ENCODE data around the gene TMEM259. TPM values are rescaled to one million over a fixed set of nuclear protein-coding genes. Genes with fewer than 3 reads are reported as not detected.

Gene TMEM259
- total and polyA plus RNA-seq, 2 of the 13 experiments (the other 11 are each of a cell fraction or from before 2014, with no cell fraction given), result 64.7 to 164 TPM

DNA sequence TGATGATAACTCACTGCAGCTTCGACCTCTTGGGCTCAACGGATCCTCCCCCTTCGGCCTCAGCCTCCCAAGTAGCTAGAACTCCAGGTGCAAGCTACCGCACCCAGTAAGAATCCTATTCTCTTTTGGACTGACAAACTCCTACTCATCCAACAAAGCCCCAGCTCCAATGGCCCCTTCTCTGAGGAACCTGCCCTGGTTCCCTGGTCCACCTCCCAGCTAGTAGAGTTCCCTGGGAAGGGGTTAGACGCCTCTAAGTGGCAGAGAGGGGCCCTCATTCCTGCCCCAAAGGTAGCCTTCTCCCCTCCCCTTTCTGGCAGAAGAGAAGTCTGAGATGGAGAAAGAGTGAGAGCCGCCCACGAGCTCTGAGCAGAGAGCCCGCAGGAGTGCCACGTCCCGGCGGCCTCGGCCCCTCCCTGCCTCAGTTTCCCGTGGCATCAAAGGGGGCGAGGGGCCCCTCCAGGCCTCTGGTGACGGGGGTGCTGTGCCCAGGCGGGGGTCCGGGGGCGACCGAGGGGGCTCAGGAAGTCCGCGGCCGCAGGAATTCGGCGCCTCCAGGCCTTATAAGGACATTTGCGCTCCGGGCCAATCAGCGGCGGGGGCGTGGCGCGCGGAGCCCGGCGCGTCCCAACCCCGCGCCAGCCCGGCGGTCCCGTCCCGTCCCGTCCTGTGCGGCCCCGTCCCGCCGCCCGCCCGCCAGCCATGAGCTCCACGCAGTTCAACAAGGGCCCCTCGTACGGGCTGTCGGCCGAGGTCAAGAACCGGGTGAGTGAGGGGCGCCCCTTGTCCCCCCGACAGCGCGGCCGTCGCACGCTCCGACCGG lies 5.2 kb upstream of the TMEM259 start, which contains the start of gene CNN2 (continued):
- TF ChIP-seq ZNF337 (CRISPR knock-in tag; IDR thresholded peaks at IDR 0.05; ENCODE audit: borderline replicate concordance, low read depth), result no peak
- TF ChIP-seq ZNF274 (CRISPR knock-in tag; IDR thresholded peaks at IDR 0.05), result no peak
- TF ChIP-seq, protein P1, sequence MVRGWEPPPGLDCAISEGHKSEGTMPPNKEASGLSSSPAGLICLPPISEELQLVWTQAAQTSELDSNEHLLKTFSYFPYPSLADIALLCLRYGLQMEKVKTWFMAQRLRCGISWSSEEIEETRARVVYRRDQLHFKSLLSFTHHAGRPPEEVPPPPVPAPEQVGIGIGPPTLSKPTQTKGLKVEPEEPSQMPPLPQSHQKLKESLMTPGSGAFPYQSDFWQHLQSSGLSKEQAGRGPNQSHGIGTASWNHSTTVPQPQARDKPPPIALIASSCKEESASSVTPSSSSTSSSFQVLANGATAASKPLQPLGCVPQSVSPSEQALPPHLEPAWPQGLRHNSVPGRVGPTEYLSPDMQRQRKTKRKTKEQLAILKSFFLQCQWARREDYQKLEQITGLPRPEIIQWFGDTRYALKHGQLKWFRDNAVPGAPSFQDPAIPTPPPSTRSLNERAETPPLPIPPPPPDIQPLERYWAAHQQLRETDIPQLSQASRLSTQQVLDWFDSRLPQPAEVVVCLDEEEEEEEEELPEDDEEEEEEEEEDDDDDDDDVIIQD (CRISPR knock-in tag; IDR thresholded peaks at IDR 0.05; ENCODE audit: low read depth), result no peak
- no peak for TF ChIP-seq PPARG (CRISPR knock-in tag; conservative IDR thresholded peaks at IDR 0.05)
- TF ChIP-seq ZFAT (CRISPR knock-in tag; conservative IDR thresholded peaks at IDR 0.05), result no peak
- TF ChIP-seq, protein P2, sequence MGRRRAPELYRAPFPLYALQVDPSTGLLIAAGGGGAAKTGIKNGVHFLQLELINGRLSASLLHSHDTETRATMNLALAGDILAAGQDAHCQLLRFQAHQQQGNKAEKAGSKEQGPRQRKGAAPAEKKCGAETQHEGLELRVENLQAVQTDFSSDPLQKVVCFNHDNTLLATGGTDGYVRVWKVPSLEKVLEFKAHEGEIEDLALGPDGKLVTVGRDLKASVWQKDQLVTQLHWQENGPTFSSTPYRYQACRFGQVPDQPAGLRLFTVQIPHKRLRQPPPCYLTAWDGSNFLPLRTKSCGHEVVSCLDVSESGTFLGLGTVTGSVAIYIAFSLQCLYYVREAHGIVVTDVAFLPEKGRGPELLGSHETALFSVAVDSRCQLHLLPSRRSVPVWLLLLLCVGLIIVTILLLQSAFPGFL (CRISPR knock-in tag; IDR thresholded peaks at IDR 0.05), result no peak
- TF ChIP-seq, protein P3, sequence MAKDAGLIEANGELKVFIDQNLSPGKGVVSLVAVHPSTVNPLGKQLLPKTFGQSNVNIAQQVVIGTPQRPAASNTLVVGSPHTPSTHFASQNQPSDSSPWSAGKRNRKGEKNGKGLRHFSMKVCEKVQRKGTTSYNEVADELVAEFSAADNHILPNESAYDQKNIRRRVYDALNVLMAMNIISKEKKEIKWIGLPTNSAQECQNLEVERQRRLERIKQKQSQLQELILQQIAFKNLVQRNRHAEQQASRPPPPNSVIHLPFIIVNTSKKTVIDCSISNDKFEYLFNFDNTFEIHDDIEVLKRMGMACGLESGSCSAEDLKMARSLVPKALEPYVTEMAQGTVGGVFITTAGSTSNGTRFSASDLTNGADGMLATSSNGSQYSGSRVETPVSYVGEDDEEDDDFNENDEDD (CRISPR knock-in tag; IDR thresholded peaks at IDR 0.05; ENCODE audit: borderline replicate concordance), result peak; percentile 46; the same call in 1 of the 2 replicates
- TF ChIP-seq ZNF431 (CRISPR knock-in tag; IDR thresholded peaks at IDR 0.05; ENCODE audit: borderline replicate concordance, low read depth), result no peak
- TF ChIP-seq LCORL (IDR thresholded peaks at IDR 0.05), result no peak
- TF ChIP-seq LCORL (CRISPR knock-in tag; IDR thresholded peaks at IDR 0.05), result no peak
- TF ChIP-seq REXO4 (CRISPR knock-in tag; IDR thresholded peaks at IDR 0.05; ENCODE audit: borderline replicate concordance), result no peak
- TF ChIP-seq, protein P4, sequence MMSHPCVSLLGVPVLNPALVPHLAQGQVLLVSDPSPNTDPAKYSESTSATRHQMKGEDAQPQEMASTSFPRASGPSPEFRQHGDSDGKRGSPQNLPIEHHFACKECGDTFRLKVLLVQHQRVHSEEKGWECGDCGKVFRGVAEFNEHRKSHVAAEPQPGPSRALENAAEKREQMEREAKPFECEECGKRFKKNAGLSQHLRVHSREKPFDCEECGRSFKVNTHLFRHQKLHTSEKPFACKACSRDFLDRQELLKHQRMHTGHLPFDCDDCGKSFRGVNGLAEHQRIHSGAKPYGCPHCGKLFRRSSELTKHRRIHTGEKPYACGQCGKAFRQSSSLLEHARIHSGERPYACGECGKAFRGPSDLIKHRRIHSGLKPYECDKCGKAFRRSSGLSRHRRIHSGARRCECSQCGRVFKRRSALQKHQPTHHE (CRISPR knock-in tag; IDR thresholded peaks at IDR 0.05; ENCODE audit: borderline replicate concordance), result no peak
- no peak for TF ChIP-seq SMAD3 (CRISPR knock-in tag; IDR thresholded peaks at IDR 0.05)
- no peak for TF ChIP-seq PRPF4 (IDR thresholded peaks at IDR 0.05; ENCODE audit: low read depth, low read length, poor library complexity, severe bottlenecking)
- no peak for TF ChIP-seq KDM5B (CRISPR knock-in tag; IDR thresholded peaks at IDR 0.05; ENCODE audit: borderline replicate concordance)
- TF ChIP-seq, protein P5, sequence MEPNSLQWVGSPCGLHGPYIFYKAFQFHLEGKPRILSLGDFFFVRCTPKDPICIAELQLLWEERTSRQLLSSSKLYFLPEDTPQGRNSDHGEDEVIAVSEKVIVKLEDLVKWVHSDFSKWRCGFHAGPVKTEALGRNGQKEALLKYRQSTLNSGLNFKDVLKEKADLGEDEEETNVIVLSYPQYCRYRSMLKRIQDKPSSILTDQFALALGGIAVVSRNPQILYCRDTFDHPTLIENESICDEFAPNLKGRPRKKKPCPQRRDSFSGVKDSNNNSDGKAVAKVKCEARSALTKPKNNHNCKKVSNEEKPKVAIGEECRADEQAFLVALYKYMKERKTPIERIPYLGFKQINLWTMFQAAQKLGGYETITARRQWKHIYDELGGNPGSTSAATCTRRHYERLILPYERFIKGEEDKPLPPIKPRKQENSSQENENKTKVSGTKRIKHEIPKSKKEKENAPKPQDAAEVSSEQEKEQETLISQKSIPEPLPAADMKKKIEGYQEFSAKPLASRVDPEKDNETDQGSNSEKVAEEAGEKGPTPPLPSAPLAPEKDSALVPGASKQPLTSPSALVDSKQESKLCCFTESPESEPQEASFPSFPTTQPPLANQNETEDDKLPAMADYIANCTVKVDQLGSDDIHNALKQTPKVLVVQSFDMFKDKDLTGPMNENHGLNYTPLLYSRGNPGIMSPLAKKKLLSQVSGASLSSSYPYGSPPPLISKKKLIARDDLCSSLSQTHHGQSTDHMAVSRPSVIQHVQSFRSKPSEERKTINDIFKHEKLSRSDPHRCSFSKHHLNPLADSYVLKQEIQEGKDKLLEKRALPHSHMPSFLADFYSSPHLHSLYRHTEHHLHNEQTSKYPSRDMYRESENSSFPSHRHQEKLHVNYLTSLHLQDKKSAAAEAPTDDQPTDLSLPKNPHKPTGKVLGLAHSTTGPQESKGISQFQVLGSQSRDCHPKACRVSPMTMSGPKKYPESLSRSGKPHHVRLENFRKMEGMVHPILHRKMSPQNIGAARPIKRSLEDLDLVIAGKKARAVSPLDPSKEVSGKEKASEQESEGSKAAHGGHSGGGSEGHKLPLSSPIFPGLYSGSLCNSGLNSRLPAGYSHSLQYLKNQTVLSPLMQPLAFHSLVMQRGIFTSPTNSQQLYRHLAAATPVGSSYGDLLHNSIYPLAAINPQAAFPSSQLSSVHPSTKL (CRISPR knock-in tag; IDR thresholded peaks at IDR 0.05), result peak; percentile 39; the same call in 1 of the 2 replicates
- no peak for TF ChIP-seq NFRKB (IDR thresholded peaks at IDR 0.05)
- TF ChIP-seq MXD4 (CRISPR knock-in tag; IDR thresholded peaks at IDR 0.05), result no peak
- no peak for TF ChIP-seq FOXJ3 (CRISPR knock-in tag; IDR thresholded peaks at IDR 0.05; ENCODE audit: borderline replicate concordance)

Data from HepG2 (cell line).